ENCODE data around the gene PDCD1. TPM values are rescaled to one million over a fixed set of nuclear protein-coding genes. Genes with fewer than 3 reads are reported as not detected.

PDCD1 gene
- total RNA-seq, 2 donors from 2014 or later, result 0.27 to 0.80 TPM

- Histone ChIP-seq H3K9me3 (no peaks in the 10 kb centered on the region), H3K4me1 (replicated peaks) (no peaks in the 10 kb centered on the region), H3K4me3 (peak overlapping the region; percentile 7 to 21), H3K27ac (peak overlapping the region; percentile 45 to 71), H3K36me3 (no peaks in the 10 kb centered on the region), H3K27me3 (replicated peaks; ENCODE audit: insufficient read depth) (no peaks in the 10 kb centered on the region)
- WGBS, result 69% methylated on average over 54 of the region's 54 CpGs
- DNase-seq (ENCODE audit: low spot score), result peak; percentile 32
- intact Hi-C loops (cut with DNase I), result no loop called here
- TF ChIP-seq CTCF (IDR thresholded peaks at IDR 0.05) (peak in 1 of 4 experiments; percentile 20), POLR2A (IDR thresholded peaks at IDR 0.05) (no peak), POLR2AphosphoS5 (IDR thresholded peaks at IDR 0.05) (peak; percentile 36)
Measured at GRCh38 chr2:241901500-241902351, 43.0 kb upstream of the PDCD1 start.

GRCh38 chr2:241901018-241901380 is 42.3 kb upstream of the PDCD1 start:
- no peaks in the 10 kb centered on the region for H3K9me3 ChIP-seq
- 72% methylated on average over 21 of the region's 21 CpGs for WGBS
- H3K36me3 ChIP-seq, result no peaks in the 10 kb centered on the region
- intact Hi-C loops (cut with DNase I), result no loop called here
- no peaks in the 10 kb centered on the region for H3K27me3 ChIP-seq (replicated peaks; ENCODE audit: insufficient read depth)
- H3K4me1 ChIP-seq (replicated peaks), result peaks cover 2% of the 10 kb centered on the region
- peak overlapping the region; percentile 45 to 71 for H3K27ac ChIP-seq
- no peak for DNase-seq (ENCODE audit: low spot score)
- no peak for TF ChIP-seq POLR2A (IDR thresholded peaks at IDR 0.05)
- TF ChIP-seq CTCF (IDR thresholded peaks at IDR 0.05), result no peak
- no peak for TF ChIP-seq POLR2AphosphoS5 (IDR thresholded peaks at IDR 0.05)
- H3K4me3 ChIP-seq, result no peak overlapping the region

GRCh38 chr2:241900251-241901017 is 41.7 kb upstream of the PDCD1 start:
- 67% methylated on average over 30 of the region's 32 CpGs for WGBS
- intact Hi-C loops (cut with DNase I), result no loop called here

GRCh38 chr2:241898463-241899270 is 40.0 kb upstream of the PDCD1 start:
- H3K27me3 ChIP-seq (replicated peaks; ENCODE audit: insufficient read depth), result no peaks in the 10 kb centered on the region
- WGBS, result 87% methylated on average over 28 of the region's 30 CpGs
- H3K4me1 ChIP-seq (replicated peaks), result peaks cover 4% of the 10 kb centered on the region
- no peak overlapping the region for H3K4me3 ChIP-seq
- no peaks in the 10 kb centered on the region for H3K9me3 ChIP-seq
- TF ChIP-seq POLR2AphosphoS5 (IDR thresholded peaks at IDR 0.05) (no peak), CTCF (IDR thresholded peaks at IDR 0.05) (no peak), POLR2A (IDR thresholded peaks at IDR 0.05) (no peak)
- H3K36me3 ChIP-seq, result no peaks in the 10 kb centered on the region
- intact Hi-C loops (cut with DNase I), result no loop called here
- no peak for DNase-seq (ENCODE audit: low spot score)
- H3K27ac ChIP-seq, result peak overlapping the region in 1 of 2 donors; percentile 34

More at GRCh38 chr2:241900251-241901017, 41.7 kb upstream of the PDCD1 start:
- Histone ChIP-seq H3K27ac (peak overlapping the region; percentile 45 to 71), H3K36me3 (no peaks in the 10 kb centered on the region), H3K9me3 (no peaks in the 10 kb centered on the region), H3K4me3 (no peak overlapping the region), H3K4me1 (replicated peaks) (peaks cover 4% of the 10 kb centered on the region), H3K27me3 (replicated peaks; ENCODE audit: insufficient read depth) (no peaks in the 10 kb centered on the region)
- no peak for DNase-seq (ENCODE audit: low spot score)
- no peak for TF ChIP-seq CTCF (IDR thresholded peaks at IDR 0.05)
- no peak for TF ChIP-seq POLR2A (IDR thresholded peaks at IDR 0.05)
- TF ChIP-seq POLR2AphosphoS5 (IDR thresholded peaks at IDR 0.05), result no peak
